Esophagus muscularis mucosa (tissue), 4 donors: ENCODE results near the gene SMPX. TPM values are rescaled to one million over a fixed set of nuclear protein-coding genes. Genes with fewer than 3 reads are reported as not detected.
A peak's percentile ranks its signal among the peaks of the same experiment; 100 is the strongest.

ENCODE experiments used
- DNase-seq: peaks from one replicate; pipeline ENCODE4 v3.0.0-alpha.2; 2017; ENCODE audit errors: extremely low spot score
- H3K27ac ChIP-seq, 4 donors: fragments of 200-600 bp; sonication (generic); replicated peaks in 1 of 4; 1 replicate in 3 of 4; 2 replicates in 1 of 4; pipeline ENCODE4 v1.5.1; 2016 to 2019; ENCODE audit warnings: mild to moderate bottlenecking in 1 of 4
- H3K27me3 ChIP-seq, 4 donors: fragments of 200-600 bp; sonication (generic); one replicate each; pipeline versions ENCODE4 v1.5.1 to v1.6.0; 2016 to 2019
- H3K36me3 ChIP-seq, 4 donors: fragments of 200-600 bp; sonication (generic); one replicate each; pipeline ENCODE4 v1.5.1; 2016 to 2019
- H3K4me1 ChIP-seq, 4 donors: fragments of 200-600 bp; sonication (generic); one replicate each; pipeline ENCODE4 v1.5.1; 2016 to 2019
- H3K4me3 ChIP-seq, 4 donors: fragments of 200-600 bp; sonication (generic); 1 replicate in 2 of 4; 2 replicates in 2 of 4; pipeline ENCODE4 v1.5.1; 2016 to 2019; ENCODE audit warnings: mild to moderate bottlenecking in 4 of 4, moderate library complexity in 1 of 4
- H3K9me3 ChIP-seq, 4 donors: fragments of 200-600 bp; sonication (generic); 1 replicate in 3 of 4; 2 replicates in 1 of 4; pipeline ENCODE4 v1.5.1; 2016 to 2019
- CTCF ChIP-seq, 3 experiments: fragments of 200-600 bp in 2 of 3; fragments of 450-650 bp in 1 of 3; sonication (generic) in 2 of 3; IDR thresholded peaks; one replicate each; pipeline ENCODE4 v1.5.1; 2017 to 2019; ENCODE audit warnings: antibody characterized with exemption in 3 of 3, mild to moderate bottlenecking in 2 of 3, moderate library complexity in 1 of 3
- EP300 ChIP-seq: sonication (generic); formaldehyde crosslinking; IDR thresholded peaks from one replicate; pipeline ENCODE4 v1.6.1; 2017; ENCODE audit warnings: antibody characterized with exemption
- POLR2A ChIP-seq: fragments of 450-650 bp; IDR thresholded peaks from one replicate; pipeline ENCODE4 v1.6.1; 2017; ENCODE audit warnings: antibody characterized with exemption, moderate library complexity, mild to moderate bottlenecking, low read depth
- POLR2AphosphoS5 ChIP-seq, 2 donors: sonication (generic); formaldehyde crosslinking; IDR thresholded peaks; one replicate each; pipeline ENCODE4 v1.6.1; 2017; ENCODE audit warnings: antibody characterized with exemption in 2 of 2
- WGBS: methylation state at CpG from one replicate; pipeline ENCODE4 v1.1.5; 2018; 5-methylcytosine and 5-hydroxymethylcytosine counted together
- intact Hi-C: fragments of 100-400 bp; cut with DNase I; formaldehyde crosslinking; loops from one replicate; pipeline ENCODE4 v1.15.1; 2023
- total RNA-seq, 4 donors: library from RNA; depleted of rRNA; stranded (reverse); fragments of >200 nt; gene quantifications; one replicate each; pipeline versions ENCODE4 v1.1.0 to v1.2.1, GENCODE V29; 2016

SMPX gene
- total RNA-seq, 4 donors from 2014 or later, result 24.4 to 42.8 (median 31.3) TPM

GRCh38 chrX:21756785-21757529 lies 959 bp downstream of the SMPX start:
- no peak for DNase-seq
- intact Hi-C loops, result loop anchor here (10.0 kb wide), 1 partner anchor 218 kb away; no protein-coding TSS in a partner anchor
- no peaks in the 10 kb centered on the region for H3K27me3 ChIP-seq
- TF ChIP-seq EP300 (no peak), CTCF (IDR thresholded peaks at IDR 0.05) (peak in 1 of 3 experiments; percentile 24), POLR2AphosphoS5 (IDR thresholded peaks at IDR 0.05) (no peak), POLR2A (no peak)
- no peaks in the 10 kb centered on the region for H3K36me3 ChIP-seq
- 55% methylated on average over 6 of the region's 6 CpGs for WGBS
- peak overlapping the region; percentile 55 to 64 (median 58) for H3K27ac ChIP-seq
- H3K4me1 ChIP-seq, result no peaks in the 10 kb centered on the region
- H3K9me3 ChIP-seq, result no peaks in the 10 kb centered on the region
- H3K4me3 ChIP-seq, result peak overlapping the region; percentile 37 to 52 (median 48)

GRCh38 chrX:21749924-21750323 lies 8.0 kb downstream of the SMPX start:
- TF ChIP-seq EP300 (no peak), POLR2A (no peak), CTCF (IDR thresholded peaks at IDR 0.05) (no peak), POLR2AphosphoS5 (IDR thresholded peaks at IDR 0.05) (no peak)
- Histone ChIP-seq H3K36me3 (no peaks in the 10 kb centered on the region), H3K9me3 (no peaks in the 10 kb centered on the region), H3K4me3 (no peak overlapping the region), H3K27me3 (no peaks in the 10 kb centered on the region), H3K27ac (no peak overlapping the region), H3K4me1 (peaks cover 0 to 17% (median 0%) of the 10 kb centered on the region in 4 donors)
- intact Hi-C loops, result loop anchor here (5.0 to 10.0 kb wide), 2 partner anchors 225 to 1223 kb away; no protein-coding TSS in a partner anchor
- no peak for DNase-seq
- 83% methylated on average over 1 of the region's 1 CpG for WGBS

GRCh38 chrX:21748235-21748634 lies 9.7 kb downstream of the SMPX start:
- intact Hi-C loops, result loop anchor here (5.0 kb wide), 1 partner anchor 1221 kb away; no protein-coding TSS in a partner anchor
- no peak for TF ChIP-seq POLR2A
- TF ChIP-seq POLR2AphosphoS5 (IDR thresholded peaks at IDR 0.05), result no peak
- TF ChIP-seq EP300, result no peak
- no peak for TF ChIP-seq CTCF (IDR thresholded peaks at IDR 0.05)
- Histone ChIP-seq H3K9me3 (no peaks in the 10 kb centered on the region), H3K4me1 (peaks cover 0 to 17% (median 0%) of the 10 kb centered on the region in 4 donors), H3K27ac (no peak overlapping the region), H3K4me3 (no peak overlapping the region), H3K27me3 (no peaks in the 10 kb centered on the region), H3K36me3 (no peaks in the 10 kb centered on the region)
- 49% methylated on average over 5 of the region's 5 CpGs for WGBS
- no peak for DNase-seq

GRCh38 chrX:21747558-21747957 lies 10.4 kb downstream of the SMPX start:
- H3K27ac ChIP-seq, result no peak overlapping the region
- intact Hi-C loops, result loop anchor here (5.0 kb wide), 1 partner anchor 1220 kb away; no protein-coding TSS in a partner anchor
- no peak overlapping the region for H3K4me3 ChIP-seq
- no peaks in the 10 kb centered on the region for H3K9me3 ChIP-seq
- H3K36me3 ChIP-seq, result no peaks in the 10 kb centered on the region
- peaks cover 0 to 17% (median under 1%) of the 10 kb centered on the region in 4 donors for H3K4me1 ChIP-seq
- H3K27me3 ChIP-seq, result no peaks in the 10 kb centered on the region
- no peak for TF ChIP-seq POLR2AphosphoS5 (IDR thresholded peaks at IDR 0.05)
- TF ChIP-seq POLR2A, result no peak
- TF ChIP-seq CTCF (IDR thresholded peaks at IDR 0.05), result no peak
- TF ChIP-seq EP300, result no peak
- no peak for DNase-seq
- WGBS, result 43% methylated on average over 4 of the region's 4 CpGs
